C4-2B (cell line): Measurements from ENCODE around the gene KCNN1.

Source experiments
- H3K27ac ChIP-seq: fragments of 450-650 bp; 2 replicates; pipeline ENCODE4 v1.5.1; 2017
- ZFX ChIP-seq: fragments of 450-650 bp; IDR thresholded peaks from 2 replicates; pipeline ENCODE4 v1.6.1; 2017
- TF ChIP-seq, protein P1 (sequence below): fragments of 450-650 bp; conservative IDR thresholded peaks from 2 replicates; pipeline ENCODE4 v1.5.1; 2017; ENCODE audit warnings: mild to moderate bottlenecking

The KCNN1 gene

DNA sequence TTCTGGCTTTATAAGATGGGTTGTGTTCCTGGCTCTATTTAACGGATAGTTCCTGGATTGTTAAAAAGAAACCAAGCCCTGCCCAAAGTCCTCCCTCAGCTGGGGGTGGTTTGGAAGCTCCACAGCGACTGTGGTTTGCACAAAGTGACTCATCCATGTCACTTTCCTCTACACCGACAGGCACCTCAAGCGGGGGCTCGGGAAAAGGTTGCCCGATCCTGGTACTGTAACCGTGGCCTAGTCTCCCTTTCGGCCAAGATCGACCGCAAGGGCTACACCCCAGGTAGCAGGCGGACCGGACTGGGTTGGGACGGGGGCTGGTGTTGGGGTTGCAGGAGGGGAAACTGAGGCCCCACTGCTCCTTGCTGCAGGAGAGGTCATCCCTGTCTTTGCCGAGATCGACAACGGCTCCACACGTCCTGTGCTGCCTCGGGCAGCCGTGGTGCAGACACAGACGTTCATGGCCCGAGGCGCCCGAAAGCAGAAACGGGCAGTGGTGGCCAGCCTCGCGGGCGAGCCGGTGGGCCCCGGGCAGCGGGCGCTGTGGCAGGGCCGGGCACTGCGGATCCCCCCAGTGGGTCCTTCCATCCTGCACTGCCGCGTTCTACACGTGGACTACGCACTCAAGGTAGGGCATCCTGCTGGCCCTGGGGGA, 42.6 kb downstream of the KCNN1 start:
- H3K27ac ChIP-seq = no peak overlapping the region
- no peak for TF ChIP-seq ZFX
- TF ChIP-seq, protein P1, sequence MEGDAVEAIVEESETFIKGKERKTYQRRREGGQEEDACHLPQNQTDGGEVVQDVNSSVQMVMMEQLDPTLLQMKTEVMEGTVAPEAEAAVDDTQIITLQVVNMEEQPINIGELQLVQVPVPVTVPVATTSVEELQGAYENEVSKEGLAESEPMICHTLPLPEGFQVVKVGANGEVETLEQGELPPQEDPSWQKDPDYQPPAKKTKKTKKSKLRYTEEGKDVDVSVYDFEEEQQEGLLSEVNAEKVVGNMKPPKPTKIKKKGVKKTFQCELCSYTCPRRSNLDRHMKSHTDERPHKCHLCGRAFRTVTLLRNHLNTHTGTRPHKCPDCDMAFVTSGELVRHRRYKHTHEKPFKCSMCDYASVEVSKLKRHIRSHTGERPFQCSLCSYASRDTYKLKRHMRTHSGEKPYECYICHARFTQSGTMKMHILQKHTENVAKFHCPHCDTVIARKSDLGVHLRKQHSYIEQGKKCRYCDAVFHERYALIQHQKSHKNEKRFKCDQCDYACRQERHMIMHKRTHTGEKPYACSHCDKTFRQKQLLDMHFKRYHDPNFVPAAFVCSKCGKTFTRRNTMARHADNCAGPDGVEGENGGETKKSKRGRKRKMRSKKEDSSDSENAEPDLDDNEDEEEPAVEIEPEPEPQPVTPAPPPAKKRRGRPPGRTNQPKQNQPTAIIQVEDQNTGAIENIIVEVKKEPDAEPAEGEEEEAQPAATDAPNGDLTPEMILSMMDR = no peak

DNA sequence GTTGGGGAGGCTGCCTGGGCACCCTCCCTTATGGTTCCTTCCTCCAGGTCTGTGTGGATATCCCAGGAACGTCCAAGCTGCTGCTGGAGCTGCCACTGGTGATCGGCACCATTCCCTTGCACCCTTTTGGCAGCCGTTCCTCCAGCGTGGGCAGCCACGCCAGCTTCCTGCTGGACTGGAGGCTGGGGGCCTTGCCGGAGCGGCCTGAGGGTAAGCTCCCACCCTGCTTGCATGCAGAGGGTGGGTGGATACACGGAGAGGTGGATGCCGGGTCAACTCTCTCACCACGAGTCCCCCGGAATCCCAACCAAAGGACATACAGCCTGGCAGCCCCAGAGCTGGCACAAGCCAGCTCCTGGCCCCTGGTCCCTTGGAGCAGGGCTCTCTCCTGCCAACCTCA, 43.2 kb downstream of the KCNN1 start:
- H3K27ac ChIP-seq = no peak overlapping the region
- no peak for TF ChIP-seq ZFX
- TF ChIP-seq, protein P1 = no peak

DNA sequence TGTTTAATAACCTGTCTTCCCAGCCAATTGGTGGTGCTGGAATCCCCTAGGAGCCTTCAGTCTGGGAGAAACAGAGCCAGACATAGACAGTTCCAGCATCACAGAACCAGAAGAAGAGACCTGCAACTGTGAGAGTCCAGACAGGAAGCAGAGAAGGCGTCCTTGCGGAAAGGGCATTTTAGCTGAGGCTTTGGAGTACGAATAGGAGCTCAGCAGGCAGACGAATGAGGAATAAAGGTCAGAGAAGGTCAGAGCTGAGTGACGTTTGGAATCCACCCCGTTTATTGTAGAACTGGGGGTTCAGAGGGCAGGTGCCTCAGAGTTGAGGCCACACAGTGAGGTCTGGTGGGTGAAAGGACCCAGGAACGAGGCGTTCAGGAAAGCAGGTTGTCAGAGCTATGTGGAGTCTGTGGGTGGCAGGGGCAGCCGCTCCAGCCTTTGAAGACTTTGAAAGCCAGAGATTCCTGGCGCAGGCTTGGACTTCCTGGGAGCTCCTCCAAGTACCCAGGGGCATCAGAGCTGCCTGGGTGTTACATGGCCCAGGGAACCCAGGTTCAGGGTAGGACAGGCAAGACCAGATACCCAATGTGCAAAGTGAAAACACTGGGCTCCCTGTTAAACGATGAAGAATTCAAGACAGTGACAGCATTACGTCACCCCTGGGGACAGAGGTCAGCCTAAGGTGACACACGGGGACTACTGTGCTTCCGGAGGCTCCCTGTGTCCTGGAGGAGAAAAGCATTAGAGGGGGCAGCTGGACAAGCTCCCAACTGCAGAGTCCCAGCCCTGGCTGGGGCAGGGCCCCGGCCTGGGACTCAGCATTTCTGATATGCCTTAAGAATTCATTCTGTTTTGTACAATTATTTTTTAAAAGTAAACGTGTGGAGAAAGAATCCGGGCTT, 46.6 kb downstream of the KCNN1 start:
- H3K27ac ChIP-seq = peak overlapping the region; percentile 9
- TF ChIP-seq, protein P1 = no peak
- no peak for TF ChIP-seq ZFX

DNA sequence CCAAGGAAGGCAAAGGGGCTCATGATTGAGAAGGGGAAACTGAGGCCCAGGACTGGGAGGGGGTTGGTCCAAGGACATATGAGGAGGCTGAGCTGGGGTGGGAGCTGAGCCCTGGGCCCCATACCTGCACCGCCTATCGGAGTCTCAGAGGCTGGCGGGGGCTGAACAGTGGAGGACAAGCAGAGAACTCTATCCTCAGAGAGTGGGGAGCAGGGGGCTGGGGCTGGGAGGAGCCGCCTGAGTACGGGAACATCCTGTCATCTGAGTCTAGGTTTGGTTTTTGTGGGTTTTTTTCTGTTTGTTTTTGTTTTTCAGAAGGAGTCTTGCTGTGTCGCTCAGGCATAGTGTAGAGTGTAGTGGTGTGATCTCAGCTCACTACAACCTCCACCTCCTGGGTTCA, 47.3 kb downstream of the KCNN1 start:
- no peak for TF ChIP-seq ZFX
- TF ChIP-seq, protein P1 = no peak
- peak overlapping the region; percentile 9; the same call in 1 of the 2 replicates for H3K27ac ChIP-seq

DNA sequence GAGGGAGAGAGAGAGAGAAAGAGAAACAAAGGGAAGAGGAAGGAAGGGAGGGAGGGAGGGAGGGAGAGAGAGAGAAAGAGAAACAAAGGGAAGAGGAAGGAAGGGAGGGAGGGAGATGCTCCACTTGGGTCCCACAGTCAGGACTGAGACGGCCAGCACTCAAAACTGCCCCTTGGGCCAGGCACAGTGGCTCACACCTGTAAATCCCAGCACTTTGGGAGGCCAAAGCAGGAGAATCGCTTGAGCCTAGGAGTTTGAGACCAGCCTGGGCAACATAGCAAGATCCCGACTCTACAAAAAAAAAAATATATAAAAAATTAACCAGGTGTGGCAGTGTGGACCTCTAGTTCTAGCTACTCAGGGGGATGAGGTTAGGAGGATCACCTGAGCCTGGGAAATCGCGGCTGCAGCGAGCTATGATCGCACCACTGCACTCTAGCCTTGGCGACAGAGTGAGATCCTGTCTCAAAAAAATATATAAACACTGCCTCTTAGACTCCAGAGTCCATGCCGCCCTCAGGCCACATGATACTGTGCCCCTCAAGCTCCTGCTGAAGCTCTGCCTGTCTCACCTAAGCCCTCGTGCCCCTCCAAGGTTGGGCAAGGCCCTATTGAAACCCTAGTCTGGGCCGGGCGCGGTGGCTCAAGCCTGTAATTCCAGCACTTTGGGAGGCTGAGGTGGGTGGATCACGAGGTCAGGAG, 49.5 kb downstream of the KCNN1 start:
- TF ChIP-seq, protein P1 = no peak
- no peak for TF ChIP-seq ZFX
- no peak overlapping the region for H3K27ac ChIP-seq

DNA sequence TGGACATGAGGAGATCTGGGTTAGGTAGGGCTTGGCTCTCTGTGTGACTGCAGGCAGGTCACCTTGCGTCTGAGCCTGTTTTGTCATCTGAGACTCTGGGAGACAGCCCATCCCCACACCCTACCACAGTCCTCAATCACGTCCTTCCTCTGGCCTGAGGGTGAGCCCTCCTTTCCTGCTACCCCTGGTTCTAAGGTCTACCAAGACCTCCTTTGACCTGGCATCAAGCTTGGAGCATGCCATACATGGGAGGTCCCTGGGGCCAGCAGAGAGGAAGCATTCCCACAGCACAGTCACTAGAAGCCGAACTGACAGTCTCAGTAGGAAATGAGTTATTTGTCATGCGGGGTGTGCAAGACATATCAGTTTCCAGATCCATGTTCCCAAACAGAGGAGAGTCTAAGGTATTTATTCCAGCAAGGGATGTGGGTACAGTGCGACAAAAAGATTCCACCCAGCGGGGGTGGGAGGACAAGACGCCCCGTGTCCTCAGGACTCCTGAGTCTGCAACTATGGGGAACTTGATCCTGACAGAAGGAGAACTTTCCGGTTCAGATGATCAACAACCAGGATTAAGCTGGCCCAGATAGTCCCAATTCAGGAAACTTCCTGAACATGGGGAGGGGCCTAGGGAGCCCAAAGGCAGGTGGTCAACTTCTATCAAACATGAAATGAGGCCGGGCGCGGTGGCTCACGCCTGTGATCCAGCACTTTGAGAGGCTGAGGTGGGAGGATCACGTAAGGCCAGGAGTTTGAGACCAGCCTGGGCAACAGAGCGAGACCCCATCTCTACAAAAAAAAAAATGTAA, 50.6 kb downstream of the KCNN1 start:
- TF ChIP-seq, protein P1 = no peak
- TF ChIP-seq ZFX = no peak
- no peak overlapping the region for H3K27ac ChIP-seq
